PFSK-1 (cell line): ENCODE results near the gene VGLL4.

ENCODE experiments used
- FOXP2 ChIP-seq: optimal IDR thresholded peaks from 2 replicates; pipeline ENCODE3; 2011; ENCODE audit warnings: borderline replicate concordance, control low read depth, inconsistent platforms; ENCODE audit not compliant: insufficient read depth; ENCODE audit errors: extremely low read length, extremely low read depth
- POLR2AphosphoS5 ChIP-seq: IDR thresholded peaks from 2 replicates; pipeline ENCODE4 v1.6.1; 2012; ENCODE audit warnings: low read depth, mild to moderate bottlenecking, control low read depth, low read length, moderate library complexity
- SIN3A ChIP-seq: IDR thresholded peaks from 2 replicates; pipeline ENCODE4 v1.6.1; 2012; ENCODE audit warnings: mild to moderate bottlenecking, low read length, moderate library complexity, borderline replicate concordance; ENCODE audit not compliant: insufficient read depth
- TAF1 ChIP-seq: IDR thresholded peaks from 2 replicates; pipeline ENCODE4 v1.6.1; 2012; ENCODE audit warnings: low read length, control low read depth, borderline replicate concordance; ENCODE audit not compliant: insufficient read depth
- TF ChIP-seq, protein P1 (sequence below), 2 experiments: IDR thresholded peaks; 2 replicates each; pipeline versions ENCODE4 v1.6.1 to v1.8.0; 2011 to 2012; ENCODE audit warnings: low read depth in 2 of 2, low read length in 2 of 2, control low read depth in 1 of 2, inconsistent platforms in 1 of 2, mild to moderate bottlenecking in 1 of 2, moderate library complexity in 1 of 2; ENCODE audit not compliant: insufficient read depth in 1 of 2

The VGLL4 gene

DNA sequence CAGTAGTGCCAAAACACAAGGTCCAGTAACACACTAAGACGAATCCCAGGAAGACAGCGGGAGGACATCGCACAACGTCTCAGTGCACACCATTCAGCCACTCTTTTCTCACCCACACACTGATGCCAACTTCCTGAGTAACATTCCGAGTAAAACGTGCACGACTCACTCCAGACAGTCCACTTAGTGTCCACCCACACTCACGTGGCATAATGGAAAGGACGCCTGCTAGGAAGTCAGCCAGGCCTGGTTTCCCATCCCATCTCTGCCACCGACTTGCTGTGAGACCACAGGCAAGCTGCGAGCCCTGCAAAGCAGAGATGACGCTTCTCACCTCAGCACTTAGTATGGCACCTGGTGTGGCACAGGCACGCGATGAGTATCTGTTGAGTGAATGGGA, 36.8 kb upstream of the VGLL4 start:
- no peak for TF ChIP-seq SIN3A
- no peak for TF ChIP-seq FOXP2
- TF ChIP-seq POLR2AphosphoS5, result no peak
- TF ChIP-seq, protein P1, sequence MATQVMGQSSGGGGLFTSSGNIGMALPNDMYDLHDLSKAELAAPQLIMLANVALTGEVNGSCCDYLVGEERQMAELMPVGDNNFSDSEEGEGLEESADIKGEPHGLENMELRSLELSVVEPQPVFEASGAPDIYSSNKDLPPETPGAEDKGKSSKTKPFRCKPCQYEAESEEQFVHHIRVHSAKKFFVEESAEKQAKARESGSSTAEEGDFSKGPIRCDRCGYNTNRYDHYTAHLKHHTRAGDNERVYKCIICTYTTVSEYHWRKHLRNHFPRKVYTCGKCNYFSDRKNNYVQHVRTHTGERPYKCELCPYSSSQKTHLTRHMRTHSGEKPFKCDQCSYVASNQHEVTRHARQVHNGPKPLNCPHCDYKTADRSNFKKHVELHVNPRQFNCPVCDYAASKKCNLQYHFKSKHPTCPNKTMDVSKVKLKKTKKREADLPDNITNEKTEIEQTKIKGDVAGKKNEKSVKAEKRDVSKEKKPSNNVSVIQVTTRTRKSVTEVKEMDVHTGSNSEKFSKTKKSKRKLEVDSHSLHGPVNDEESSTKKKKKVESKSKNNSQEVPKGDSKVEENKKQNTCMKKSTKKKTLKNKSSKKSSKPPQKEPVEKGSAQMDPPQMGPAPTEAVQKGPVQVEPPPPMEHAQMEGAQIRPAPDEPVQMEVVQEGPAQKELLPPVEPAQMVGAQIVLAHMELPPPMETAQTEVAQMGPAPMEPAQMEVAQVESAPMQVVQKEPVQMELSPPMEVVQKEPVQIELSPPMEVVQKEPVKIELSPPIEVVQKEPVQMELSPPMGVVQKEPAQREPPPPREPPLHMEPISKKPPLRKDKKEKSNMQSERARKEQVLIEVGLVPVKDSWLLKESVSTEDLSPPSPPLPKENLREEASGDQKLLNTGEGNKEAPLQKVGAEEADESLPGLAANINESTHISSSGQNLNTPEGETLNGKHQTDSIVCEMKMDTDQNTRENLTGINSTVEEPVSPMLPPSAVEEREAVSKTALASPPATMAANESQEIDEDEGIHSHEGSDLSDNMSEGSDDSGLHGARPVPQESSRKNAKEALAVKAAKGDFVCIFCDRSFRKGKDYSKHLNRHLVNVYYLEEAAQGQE (IDR thresholded peaks at IDR 0.05; ENCODE audit: insufficient read depth in 1 of 2, low read depth in 2 of 2, low read length in 2 of 2), result no peak
- no peak for TF ChIP-seq TAF1

DNA sequence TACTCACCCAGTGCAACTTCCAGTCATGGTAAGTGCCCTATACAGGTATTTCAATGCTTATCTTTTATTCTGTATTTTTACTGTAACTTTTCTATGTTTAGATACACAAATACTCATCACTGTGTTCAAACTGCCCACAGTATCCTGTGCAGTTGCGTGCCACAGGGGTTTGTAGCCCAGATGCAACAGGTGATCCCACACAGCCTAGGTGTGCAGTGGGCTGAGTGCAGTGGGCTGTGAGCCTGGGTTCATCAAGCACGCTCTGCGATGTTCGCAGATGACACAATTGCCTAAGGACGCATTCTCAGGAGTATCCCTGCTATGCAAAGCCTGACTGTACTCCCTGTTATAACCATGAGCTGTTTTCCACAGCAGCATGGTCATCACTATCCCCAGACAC, 36.2 kb upstream of the VGLL4 start:
- TF ChIP-seq POLR2AphosphoS5, result no peak
- TF ChIP-seq FOXP2, result no peak
- TF ChIP-seq TAF1, result no peak
- TF ChIP-seq, protein P1 (IDR thresholded peaks at IDR 0.05; ENCODE audit: insufficient read depth in 1 of 2, low read depth in 2 of 2, low read length in 2 of 2), result no peak
- TF ChIP-seq SIN3A, result no peak

DNA sequence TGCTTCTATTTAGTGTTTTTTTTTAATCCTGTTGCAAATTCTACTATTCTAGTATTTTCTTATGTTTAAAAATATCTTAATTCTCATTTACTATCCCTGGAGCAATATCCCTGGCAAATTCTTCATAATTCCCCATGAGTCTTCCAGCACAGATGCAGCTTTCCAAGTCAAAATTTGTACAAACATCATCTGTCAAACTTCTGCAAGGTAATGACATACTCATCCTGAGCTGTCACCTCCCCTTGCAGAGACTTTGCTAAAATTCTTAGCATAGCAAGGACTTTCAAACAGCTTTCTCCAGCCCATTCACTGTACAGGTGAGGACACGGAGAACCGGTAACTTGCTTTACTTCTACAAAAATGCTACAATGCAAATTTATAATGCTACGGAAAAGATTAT, 28.6 kb upstream of the VGLL4 start:
- TF ChIP-seq, protein P1 (IDR thresholded peaks at IDR 0.05; ENCODE audit: insufficient read depth in 1 of 2, low read depth in 2 of 2, low read length in 2 of 2), result no peak

DNA sequence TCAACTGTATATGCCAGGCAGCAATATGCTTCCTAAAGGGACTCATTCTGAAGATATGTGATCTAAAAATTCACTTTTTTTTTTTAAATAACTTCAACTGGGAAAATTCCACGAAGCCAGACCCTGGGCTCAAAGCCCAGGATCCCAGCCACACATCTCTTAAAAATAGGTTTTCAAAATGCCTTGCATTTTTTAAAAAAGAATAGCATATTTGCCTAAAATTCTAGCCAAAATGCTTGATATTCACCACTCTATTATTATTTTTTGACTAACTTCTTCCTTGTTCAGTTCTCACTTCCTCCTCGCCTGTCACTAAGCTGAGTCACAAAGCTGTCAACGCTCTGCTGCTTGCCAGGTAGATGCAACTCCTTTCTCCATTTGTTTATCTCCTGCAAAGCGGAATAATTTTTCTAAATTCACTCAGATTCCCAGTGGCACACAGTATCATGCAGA, 28.0 kb upstream of the VGLL4 start:
- no peak for TF ChIP-seq SIN3A
- TF ChIP-seq POLR2AphosphoS5, result no peak
- no peak for TF ChIP-seq FOXP2
- TF ChIP-seq, protein P1 (IDR thresholded peaks at IDR 0.05; ENCODE audit: insufficient read depth in 1 of 2, low read depth in 2 of 2, low read length in 2 of 2), result no peak
- TF ChIP-seq TAF1, result no peak
